Measurements from ENCODE around the gene MACROD2.
"Not testable (repeated sequence)": the region's sequence is repeated elsewhere in the genome, so short reads cannot be mapped to it uniquely, and the experiment has no call there.

The MACROD2 gene

DNA sequence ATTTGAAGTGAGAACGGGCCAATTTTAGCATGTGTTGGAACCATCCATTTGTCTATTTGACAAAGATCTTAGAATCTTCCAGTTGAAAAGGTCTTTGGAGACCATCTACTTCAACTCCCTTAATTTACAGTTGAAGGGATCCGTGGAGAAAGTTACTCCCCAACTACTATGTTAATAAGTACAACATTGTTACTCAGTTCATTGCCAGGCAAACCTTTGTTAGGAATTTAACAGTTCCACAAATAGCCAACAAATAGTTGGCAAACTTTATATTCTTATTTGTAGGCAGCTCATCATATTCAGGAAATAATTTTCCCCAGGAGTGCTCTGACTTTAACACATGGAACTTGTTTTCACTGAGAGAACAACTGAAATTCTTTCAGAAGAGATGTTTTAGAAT lies 423.1 kb downstream of the MACROD2 start:
- no peak for DNase-seq

DNA sequence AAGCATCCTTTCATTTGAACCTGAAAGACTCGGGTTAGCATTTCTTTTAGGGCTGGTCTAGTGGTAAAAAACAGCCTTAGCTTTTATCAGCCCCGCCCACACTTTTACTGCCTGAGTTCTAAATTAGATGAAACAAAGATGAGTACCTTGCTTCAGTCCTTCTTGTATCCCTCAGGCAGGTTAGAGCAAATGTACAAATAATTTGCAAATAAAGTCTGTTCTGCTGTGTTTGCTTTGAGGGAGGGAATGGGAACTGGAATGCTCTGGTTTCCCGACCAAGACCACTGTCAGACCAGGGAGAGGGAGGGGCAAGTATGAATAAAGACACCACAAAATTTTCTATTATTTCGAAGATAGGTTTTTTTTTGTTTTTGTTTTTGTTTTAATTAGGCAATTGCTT lies 427.6 kb downstream of the MACROD2 start:
- DNase-seq = no peak

DNA sequence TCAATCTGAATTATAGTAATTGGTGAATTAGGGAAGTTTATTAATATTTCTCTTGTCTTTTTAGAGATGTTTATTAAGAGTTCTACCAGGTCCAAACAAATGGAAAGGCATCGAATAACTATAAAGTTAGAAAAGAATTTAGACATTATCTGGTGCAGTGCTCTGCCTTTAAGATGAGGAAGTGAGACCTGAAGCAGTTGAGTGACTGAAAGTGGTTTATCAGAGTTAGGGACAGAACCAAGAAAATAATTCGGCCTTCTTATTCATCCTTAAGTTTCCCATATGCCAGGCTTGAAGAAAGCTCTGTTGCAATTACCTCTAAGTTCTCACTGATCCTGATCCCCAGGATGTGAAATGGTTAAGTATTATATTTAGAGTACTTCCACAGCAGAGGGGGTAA lies 436.3 kb downstream of the MACROD2 start:
- no peak for DNase-seq

- DNase-seq = no peak
These were observed 436.8 kb downstream of the MACROD2 start for GRCh38 chr20:14432085-14432484.

DNA sequence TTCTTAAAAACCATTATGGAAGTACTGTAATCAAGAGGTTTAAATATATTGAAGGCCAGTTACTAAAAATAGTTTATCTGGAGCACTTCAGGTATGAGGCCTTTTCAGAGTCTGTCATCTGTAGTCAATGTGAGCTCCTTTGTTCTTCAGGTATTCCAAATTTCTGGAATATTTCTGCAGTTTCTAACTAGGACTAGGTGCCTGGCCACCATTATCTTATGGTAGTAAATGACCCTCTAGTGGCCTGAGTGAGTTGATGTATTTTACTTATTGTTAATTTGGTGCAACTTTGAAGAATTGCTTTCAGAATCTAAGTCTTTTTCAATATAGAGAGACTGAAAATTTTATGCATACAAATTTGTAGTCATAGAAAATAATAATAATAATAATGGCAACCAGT lies 437.3 kb downstream of the MACROD2 start:
- no peak for DNase-seq

DNA sequence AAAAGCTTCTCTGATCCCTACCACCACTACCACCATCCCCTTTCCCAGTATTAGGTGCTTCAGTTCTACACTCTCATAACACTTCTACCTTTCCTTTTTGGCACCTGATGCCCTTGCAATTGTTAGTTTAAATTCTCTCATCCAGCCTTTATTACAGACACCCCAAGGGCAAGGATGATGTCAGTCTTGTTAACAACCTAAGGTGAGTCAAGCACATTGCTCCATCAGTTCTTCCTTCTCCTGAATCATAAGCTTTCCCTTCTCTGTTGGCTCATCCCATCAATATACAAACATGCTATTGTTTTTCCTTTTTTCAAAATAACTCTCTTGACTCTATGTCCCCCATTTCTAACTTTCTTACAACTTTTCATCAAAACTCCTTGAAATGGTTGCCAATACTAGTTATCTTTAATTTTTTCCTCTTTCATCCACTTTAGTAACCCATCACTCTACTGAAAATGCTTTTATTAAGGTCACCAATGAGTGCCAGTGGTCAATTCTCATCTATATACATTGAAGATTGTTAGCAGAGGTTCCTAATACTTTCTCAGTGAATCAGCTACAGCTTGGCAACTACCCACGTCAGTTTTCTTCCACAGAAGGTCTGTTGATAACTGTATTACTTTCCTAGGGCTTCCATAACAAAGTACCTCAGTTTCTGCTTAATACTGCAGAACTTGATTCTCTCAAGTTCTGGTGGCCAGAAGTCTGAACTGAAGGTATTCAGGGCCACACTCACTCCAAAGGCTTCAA lies 439.2 kb downstream of the MACROD2 start:
- no peak for DNase-seq

GRCh38 chr20:14441201-14441600 lies 445.9 kb downstream of the MACROD2 start:
- DNase-seq = no peak

- DNase-seq = no peak
These were observed 448.8 kb downstream of the MACROD2 start for GRCh38 chr20:14444106-14444505.

DNA sequence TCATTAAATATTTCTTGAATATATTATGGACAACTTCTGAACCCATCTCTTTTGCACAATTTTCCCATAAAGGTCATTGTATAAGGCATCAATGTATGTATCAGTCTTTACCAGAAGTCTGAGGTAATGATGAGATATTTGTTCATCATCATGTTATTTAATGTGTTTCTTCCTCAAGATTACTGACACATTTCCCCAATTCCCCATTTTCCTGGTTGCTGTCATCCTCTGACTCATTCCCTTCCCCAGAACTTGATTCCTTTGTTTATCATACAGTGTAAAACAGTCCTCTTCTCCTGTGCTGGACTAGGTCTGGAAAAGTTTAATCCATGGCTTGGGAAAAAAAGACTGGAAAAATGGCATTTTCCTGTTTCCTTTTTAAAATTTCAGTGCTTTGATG lies 450.0 kb downstream of the MACROD2 start:
- no peak for DNase-seq

GRCh38 chr20:14445902-14446301 lies 450.6 kb downstream of the MACROD2 start:
- DNase-seq = no peak

GRCh38 chr20:14446446-14446845 lies 451.1 kb downstream of the MACROD2 start:
- DNase-seq = no peak

- no peak for DNase-seq
These were observed 454.0 kb downstream of the MACROD2 start for GRCh38 chr20:14449323-14449722.

DNA sequence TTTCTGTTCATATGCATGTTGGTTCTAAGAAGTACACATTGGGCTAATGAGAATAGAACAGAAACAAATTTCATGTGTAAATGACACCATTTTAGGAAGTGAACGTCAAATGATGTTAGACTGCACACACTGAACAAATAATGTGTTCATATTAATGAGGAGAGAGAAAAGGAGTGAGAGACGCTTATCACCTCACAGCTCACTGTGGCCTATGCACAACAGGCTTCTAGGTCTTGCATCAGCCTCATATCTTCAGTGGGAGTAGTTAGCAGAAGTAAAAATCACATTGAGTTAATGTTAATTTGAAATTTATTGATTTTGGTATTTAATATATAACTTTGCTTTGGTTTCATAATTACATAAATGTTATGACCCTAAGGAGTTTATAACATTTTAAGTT lies 454.9 kb downstream of the MACROD2 start:
- no peak for DNase-seq

- DNase-seq = no peak
These were observed 456.1 kb downstream of the MACROD2 start for GRCh38 chr20:14451458-14451857.

DNA sequence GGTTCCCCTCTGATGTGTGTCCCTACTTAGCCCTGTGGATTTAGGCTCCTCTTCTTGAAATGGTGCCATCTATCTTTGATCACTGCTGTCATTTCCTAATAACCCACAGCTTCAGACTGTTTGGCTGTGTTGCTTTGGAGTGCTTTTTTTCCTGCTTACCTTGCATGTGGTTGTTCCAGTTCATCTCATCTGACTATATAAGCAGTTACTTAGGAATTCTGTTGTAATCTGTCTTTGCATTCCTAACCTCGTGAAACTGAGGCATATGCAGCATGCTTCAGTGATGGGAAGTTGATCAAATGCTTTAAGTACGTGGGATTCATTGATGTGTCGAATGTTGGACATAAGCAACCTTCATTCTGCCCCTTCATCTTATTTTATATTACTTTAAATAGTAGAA lies 457.9 kb downstream of the MACROD2 start:
- DNase-seq = no peak

DNA sequence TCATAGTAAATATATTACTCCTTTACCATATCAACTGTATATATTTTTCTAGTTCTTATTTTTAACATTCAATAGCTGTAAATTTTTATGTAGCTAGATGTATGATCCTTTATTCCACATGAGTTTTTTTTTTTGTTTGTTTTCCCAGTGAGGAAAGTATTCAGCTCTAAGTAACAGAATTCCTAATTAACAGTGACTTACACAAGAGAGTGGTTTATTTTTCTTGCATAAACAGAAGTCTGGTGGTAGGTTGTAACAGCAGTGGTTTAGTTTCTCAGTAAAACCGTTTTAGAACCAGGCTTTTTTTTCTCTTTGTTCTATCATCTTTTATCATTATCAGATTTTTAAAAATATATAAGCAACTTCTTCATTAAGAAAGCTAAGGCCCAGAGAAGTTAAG lies 459.0 kb downstream of the MACROD2 start:
- no peak for DNase-seq

- DNase-seq = not testable (repeated sequence)
These were observed 471.9 kb downstream of the MACROD2 start for GRCh38 chr20:14467104-14467827.

DNA sequence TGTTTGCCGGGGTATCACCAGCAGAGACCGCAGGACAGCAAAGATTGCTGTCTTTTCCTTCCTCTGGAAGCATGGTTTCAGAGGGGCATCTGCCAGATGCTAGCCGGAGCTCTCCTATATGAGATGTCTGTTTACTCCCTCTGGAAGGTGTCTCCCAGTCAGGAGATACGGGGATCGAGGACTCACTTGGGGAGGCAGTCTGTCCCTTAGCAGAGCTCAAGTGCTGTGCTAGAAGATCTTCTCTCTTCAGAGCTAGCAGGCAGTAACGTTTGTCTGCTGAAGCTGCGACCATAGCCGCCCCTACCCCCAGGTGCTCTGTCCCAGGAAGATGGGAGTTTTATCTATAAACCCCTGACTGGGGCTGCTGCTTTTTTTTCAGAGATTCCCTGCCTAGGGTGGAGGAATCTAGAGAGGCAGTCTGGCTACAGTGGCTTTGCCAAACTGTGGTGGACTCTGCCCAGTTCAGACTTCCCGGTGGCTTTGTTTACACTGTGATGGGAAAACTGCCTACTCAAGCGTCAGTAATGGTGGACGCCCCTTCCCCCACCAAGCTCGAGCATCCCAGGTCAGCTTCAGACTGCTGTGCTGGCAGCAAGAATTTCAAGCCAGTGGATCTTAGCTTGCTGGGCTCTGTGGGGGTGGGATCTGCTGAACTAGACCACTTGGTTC lies 475.0 kb downstream of the MACROD2 start:
- no peak for DNase-seq

DNA sequence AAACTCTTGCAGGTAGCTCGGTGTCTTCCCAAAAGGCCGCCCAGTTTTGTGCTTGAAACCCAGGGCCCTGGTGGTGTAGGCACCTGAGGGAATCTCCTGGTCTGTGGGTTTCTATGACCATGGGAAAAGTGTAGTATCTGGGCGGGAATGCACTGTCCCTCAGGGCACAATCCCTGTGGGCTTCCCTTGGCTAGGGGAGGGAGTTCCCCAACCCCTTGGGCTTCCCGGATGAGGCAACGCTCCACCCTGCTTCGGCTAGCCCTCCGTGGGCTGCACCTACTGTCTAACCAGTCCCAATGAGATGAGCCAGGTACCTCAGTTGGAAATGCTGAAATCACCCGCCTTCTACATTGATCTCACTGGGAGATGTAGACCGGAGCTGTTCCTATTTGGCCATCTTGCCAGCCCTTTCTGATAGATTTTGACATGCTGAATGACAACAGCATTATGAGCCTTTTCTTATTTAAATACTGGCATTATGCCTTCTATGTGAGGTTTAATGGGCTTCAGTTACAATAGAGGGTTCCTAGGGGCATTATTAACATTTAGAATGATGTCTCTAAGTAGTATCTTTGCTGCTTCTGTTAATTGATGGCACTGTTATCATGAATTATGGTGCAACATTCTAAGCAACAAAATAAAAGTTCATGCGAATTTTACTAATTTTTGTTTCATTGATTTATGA lies 475.8 kb downstream of the MACROD2 start:
- DNase-seq = no peak

- no peak for DNase-seq
These were observed 481.8 kb downstream of the MACROD2 start for GRCh38 chr20:14477125-14477524.

GRCh38 chr20:14478126-14478525 lies 482.8 kb downstream of the MACROD2 start:
- DNase-seq = no peak

GRCh38 chr20:14481863-14482262 lies 486.5 kb downstream of the MACROD2 start:
- no peak for DNase-seq

- DNase-seq = no peak
These were observed 492.9 kb downstream of the MACROD2 start for GRCh38 chr20:14488212-14488611.
